GM21825 (cell line): ENCODE results near the gene C9orf153.

Experiments
- ATAC-seq: cut with Tn5 transposase; IDR thresholded peaks from one replicate; pipeline ENCODE4 v1.9.1; 2021; ENCODE audit warnings: mild to moderate bottlenecking, moderate library complexity; ENCODE audit not compliant: unreplicated experiment

The C9orf153 gene

DNA sequence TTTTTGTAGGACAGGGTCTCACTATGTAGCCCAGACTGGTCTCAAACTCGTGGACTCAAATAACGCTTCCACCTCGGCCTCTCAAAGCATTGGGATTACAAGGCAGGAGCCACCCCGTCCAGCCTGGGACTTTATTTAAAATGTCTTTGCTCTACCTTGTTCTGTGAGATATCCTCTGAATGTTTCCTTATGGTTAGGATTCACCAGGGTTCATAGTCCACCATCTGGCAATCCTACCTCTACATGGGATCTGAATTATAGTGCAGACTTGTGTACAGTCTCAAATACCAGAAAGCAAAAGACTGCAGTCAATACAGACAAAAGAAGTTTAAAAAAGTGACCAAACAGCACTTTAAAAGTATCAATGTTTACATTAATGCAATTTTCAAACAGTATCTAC is 12.8 kb upstream of the C9orf153 start:
- ATAC-seq: no peak

- no peak for ATAC-seq
Measured at GRCh38 chr9:86263876-86264275, 4.4 kb upstream of the C9orf153 start.

DNA sequence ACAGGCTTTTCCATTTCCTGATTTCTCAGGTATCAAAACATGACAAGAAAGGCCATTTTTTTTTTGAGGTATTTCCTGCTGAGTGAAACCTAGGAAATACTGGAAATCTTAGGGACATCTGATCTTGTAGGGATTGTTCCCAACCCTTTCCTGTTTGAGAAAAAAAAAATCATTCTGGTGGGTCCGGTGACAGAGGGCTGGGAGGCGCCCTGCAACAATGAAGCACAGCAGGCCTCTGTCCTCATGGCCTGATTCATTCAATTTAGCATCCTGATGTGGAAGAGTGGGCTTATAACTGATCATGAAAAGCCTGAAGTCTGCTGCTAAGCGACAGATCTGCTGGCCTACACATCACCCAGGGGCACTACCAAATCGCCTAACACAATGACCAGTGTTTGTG is 3.0 kb upstream of the C9orf153 start:
- ATAC-seq: no peak

DNA sequence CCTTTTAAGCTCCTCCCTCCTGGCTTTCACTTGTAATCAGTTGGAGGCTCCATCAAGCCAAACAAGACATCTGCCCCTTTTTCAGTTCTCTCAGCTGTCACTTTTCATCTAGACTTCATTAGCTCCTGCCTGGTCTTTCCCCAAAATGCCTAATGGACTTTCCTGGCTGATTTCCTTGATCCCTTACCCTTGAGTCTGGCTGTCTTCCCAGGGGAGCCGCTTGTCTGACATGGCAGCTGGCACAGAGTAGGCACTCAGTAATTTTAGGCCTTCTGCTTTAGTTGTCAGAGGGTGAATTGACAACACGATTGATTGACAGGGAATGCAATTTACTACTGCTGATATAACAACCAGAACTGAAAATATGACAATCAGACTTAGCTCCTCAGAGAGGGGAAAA is 2.1 kb downstream of the C9orf153 start:
- ATAC-seq: no peak

DNA sequence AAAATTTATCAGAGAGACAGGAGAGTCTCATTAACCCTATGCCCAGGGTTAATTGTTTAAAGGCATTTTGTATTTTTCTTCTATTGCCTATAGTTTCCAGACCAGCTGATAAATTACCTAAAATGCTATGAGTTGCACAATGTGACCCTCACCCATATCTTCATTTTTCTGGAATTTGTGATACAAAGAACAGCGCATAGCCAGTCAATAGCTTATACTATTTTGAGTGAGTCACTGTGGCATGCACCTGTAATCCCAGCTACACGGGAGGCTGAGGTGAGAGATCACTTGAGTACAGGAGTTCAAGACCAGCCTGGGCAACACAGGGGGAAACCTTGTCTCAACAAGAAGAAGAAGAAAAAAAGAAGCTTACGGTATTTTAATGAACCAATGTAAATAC is 2.8 kb downstream of the C9orf153 start:
- ATAC-seq: no peak

- ATAC-seq: no peak
Measured at GRCh38 chr9:86253577-86253976, 5.9 kb downstream of the C9orf153 start.

- no peak for ATAC-seq
Measured at GRCh38 chr9:86252870-86253269, 6.6 kb downstream of the C9orf153 start.

GRCh38 chr9:86250123-86250522 is 9.3 kb downstream of the C9orf153 start:
- ATAC-seq: no peak

- ATAC-seq: no peak
Measured at GRCh38 chr9:86248746-86249145, 10.7 kb downstream of the C9orf153 start.

GRCh38 chr9:86246752-86247161 is 12.7 kb downstream of the C9orf153 start:
- peak; percentile 96 for ATAC-seq

- ATAC-seq: no peak
Measured at GRCh38 chr9:86242071-86242470, 17.4 kb downstream of the C9orf153 start.

DNA sequence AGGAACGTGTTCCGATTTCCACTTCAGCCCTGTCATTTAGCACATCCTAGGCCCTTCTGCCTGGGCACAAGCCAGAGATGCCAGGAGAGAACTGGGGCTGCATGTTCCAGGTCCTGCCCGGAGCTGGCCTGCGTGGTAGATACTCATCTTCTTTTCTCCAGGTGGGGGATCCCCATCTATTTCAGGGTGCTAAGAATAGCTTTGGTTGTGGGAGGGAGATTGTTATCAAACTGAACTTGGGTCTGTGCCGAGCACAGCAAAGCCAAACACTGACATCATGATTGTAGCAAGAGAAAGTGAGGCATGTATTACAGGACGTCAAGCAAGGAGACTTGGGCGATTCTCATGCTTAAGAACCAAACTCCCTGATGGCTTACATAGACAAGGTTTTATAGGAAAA is 18.2 kb downstream of the C9orf153 start:
- ATAC-seq: no peak

- no peak for ATAC-seq
Measured at GRCh38 chr9:86238861-86239770, 20.3 kb downstream of the C9orf153 start.

- ATAC-seq: no peak
Measured at GRCh38 chr9:86230858-86231257, 28.6 kb downstream of the C9orf153 start.

DNA sequence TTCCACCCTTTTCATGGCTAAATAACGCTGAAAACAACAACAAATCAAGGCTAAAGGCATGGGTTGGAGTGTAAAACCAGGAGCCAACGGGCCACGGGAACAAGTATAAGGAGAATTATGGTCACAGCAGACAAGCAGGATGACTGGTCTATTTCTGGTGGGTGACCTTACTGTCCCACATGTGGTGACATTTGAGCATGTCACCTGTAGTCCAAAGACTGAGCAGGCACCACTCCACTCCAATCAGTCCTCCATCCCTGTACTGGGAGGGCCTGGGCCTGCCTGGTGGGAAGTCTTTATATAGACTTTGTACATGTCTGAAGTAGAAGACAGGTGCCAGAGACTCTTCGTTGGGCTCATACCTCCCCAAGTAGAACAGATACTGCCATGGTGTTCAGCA is 36.8 kb downstream of the C9orf153 start:
- ATAC-seq: no peak

GRCh38 chr9:86219606-86220005 is 39.9 kb downstream of the C9orf153 start:
- ATAC-seq: no peak

GRCh38 chr9:86217076-86217755 is 42.2 kb downstream of the C9orf153 start:
- no peak for ATAC-seq

DNA sequence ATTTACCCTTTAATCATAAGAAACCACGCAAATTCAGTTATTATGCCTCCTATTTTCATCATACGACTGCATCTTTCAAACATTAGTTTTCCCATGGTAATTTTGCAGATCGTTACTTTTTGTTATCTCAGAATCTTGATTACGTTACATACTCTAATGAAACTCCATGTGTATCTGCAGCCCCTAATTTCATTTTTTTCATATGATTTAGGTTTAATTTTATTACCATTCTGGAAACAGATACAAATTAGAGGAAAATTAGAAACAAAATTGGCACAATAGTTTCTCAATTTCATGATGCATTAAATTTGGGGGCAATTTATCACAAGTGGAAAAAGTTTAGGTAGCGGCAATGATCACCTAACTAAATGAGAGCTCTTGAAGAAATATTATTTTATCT is 52.3 kb downstream of the C9orf153 start:
- ATAC-seq: no peak

- peak; percentile 67 for ATAC-seq
Measured at GRCh38 chr9:86202338-86202882, 57.0 kb downstream of the C9orf153 start.

DNA sequence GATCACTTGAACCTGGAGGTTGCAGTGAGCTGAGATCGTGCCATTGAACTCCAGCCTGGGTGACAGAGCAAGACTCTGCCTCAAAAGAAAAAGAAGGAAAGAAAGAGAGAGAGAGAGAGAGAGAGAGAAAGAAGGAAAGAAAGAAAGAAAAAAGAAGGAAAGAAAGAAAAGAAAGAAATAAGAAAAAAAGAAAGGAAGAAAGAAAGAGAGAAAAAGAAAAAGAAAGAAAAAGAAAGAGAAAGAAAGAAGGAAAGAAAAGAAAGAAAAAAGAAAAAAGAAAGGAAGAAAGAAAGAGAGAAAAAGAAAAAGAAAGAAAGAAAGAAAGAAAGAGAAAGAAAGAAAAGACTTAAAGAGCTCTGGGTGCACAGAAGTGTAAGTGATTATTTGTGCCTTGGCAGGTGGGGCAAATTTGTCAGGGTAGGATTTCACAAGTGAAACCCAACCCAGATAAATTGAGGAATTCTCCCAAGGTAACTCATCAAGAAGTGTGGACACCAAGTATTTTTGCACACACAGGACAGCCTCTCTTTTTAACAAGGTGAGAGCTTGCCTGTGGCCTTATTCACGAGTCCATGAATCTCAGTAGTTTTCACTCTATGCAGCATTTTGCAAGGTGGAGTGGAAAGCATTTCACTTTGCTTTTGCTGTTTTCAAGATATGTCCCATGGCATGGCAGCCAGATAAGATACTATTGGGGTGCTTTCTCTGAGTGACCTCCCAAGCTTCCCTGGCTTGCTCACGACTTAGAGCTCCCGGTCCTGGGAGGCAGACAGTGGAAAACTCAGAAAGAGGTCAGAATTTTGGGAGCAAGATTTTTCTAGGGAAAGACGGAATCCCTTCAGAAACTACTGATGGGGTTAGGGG is 57.8 kb downstream of the C9orf153 start:
- ATAC-seq: no peak

- no peak for ATAC-seq
Measured at GRCh38 chr9:86200599-86201162, 58.8 kb downstream of the C9orf153 start.
